H1 (cell line): ENCODE data around the gene GPC6. TPM values are rescaled to one million over a fixed set of nuclear protein-coding genes. Genes with fewer than 3 reads are reported as not detected.

Experiments used
- CTCF ChIA-PET: fragments of 300-600 bp; sonication (Branson Sonifier 250); formaldehyde crosslinking; loops from one replicate; lab custom pipeline; 2021; ENCODE audit not compliant: partially characterized antibody; lab: Charles Lee
- POLR2A ChIA-PET: fragments of 300-600 bp; sonication (Branson Sonifier 250); formaldehyde crosslinking; loops from one replicate; lab custom pipeline; 2021; ENCODE audit warnings: inconsistent platforms; ENCODE audit not compliant: partially characterized antibody; lab: Charles Lee
- DNase-seq, 2 experiments: peaks; one replicate each; pipeline versions ENCODE4 v3.0.0 to v3.0.0-alpha.2; 2010 to 2022; ENCODE audit warnings: low spot score in 2 of 2, low read depth in 1 of 2, mixed read lengths in 1 of 2
- FAIRE-seq: peaks from 2 replicates; lab custom pipeline; 2011; peaks lifted over from hg19 to GRCh38; lab: Jason Lieb, UNC
- H2AFZ ChIP-seq: 2 replicates; pipeline ENCODE4 v1.8.1; 2012; ENCODE audit warnings: low read length, inconsistent platforms
- H2AK5ac ChIP-seq: 2 replicates; pipeline ENCODE4 v1.6.1; 2013; ENCODE audit warnings: low read depth, low read length
- H2BK120ac ChIP-seq: replicated peaks from 2 replicates; pipeline ENCODE3; 2013; ENCODE audit warnings: low read depth, low read length, inconsistent platforms
- H2BK12ac ChIP-seq: 2 replicates; pipeline ENCODE4 v1.6.1; 2013; ENCODE audit warnings: low read depth, low read length
- H2BK15ac ChIP-seq: 2 replicates; pipeline ENCODE4 v1.6.1; 2013; ENCODE audit warnings: low read length
- H2BK20ac ChIP-seq: 2 replicates; pipeline ENCODE4 v1.6.1; 2013; ENCODE audit warnings: low read length
- H2BK5ac ChIP-seq: 2 replicates; pipeline ENCODE4 v1.6.1; 2013; ENCODE audit warnings: low read depth, low read length
- H3K14ac ChIP-seq: 2 replicates; pipeline ENCODE4 v1.6.1; 2013; ENCODE audit warnings: inconsistent platforms; ENCODE audit not compliant: insufficient read length
- H3K18ac ChIP-seq: 2 replicates; pipeline ENCODE4 v1.6.1; 2013; ENCODE audit warnings: low read length; ENCODE audit errors: extremely low read depth
- H3K23ac ChIP-seq: 2 replicates; pipeline ENCODE4 v1.6.1; 2013; ENCODE audit warnings: inconsistent platforms; ENCODE audit not compliant: insufficient read length
- H3K23me2 ChIP-seq: 2 replicates; pipeline ENCODE4 v1.6.1; 2013; ENCODE audit warnings: low read depth, low read length
- H3K27ac ChIP-seq: 2 replicates; pipeline ENCODE4 v1.6.1; 2011; ENCODE audit warnings: low read depth, low read length, inconsistent platforms
- H3K27me3 ChIP-seq, 4 experiments: replicated peaks in 1 of 4; 1 replicate in 1 of 4; 2 replicates in 3 of 4; pipeline versions ENCODE4 v1.6.1 to v1.8.1; 2011 to 2013; ENCODE audit warnings: low read length in 3 of 4, mild to moderate bottlenecking in 3 of 4, inconsistent platforms in 2 of 4, mixed read lengths in 2 of 4, moderate library complexity in 1 of 4; ENCODE audit not compliant: control insufficient read depth in 3 of 4, insufficient read depth in 3 of 4; ENCODE audit errors: extremely low read depth in 1 of 4
- H3K36me3 ChIP-seq, 4 experiments: 2 replicates each; pipeline versions ENCODE4 v1.6.1 to v1.8.1; 2011 to 2013; ENCODE audit warnings: mild to moderate bottlenecking in 4 of 4, low read length in 3 of 4, moderate library complexity in 2 of 4, control low read depth in 1 of 4, inconsistent platforms in 1 of 4; ENCODE audit not compliant: insufficient read depth in 4 of 4, control insufficient read depth in 2 of 4
- H3K4ac ChIP-seq: replicated peaks from 2 replicates; pipeline ENCODE3; 2013; ENCODE audit warnings: low read length, low read depth, mixed read lengths, inconsistent platforms; ENCODE audit not compliant: insufficient read length
- H3K4me1 ChIP-seq, 4 experiments: replicated peaks in 1 of 4; 1 replicate in 1 of 4; 2 replicates in 3 of 4; pipeline versions ENCODE4 v1.6.1 to v1.8.1; 2011 to 2013; ENCODE audit warnings: low read length in 3 of 4, inconsistent platforms in 2 of 4, mixed read lengths in 1 of 4; ENCODE audit not compliant: insufficient read depth in 4 of 4, control insufficient read depth in 3 of 4
- H3K4me2 ChIP-seq, 2 experiments: 2 replicates each; pipeline versions ENCODE4 v1.6.1 to v1.8.1; 2011 to 2013; ENCODE audit warnings: low read depth in 2 of 2, low read length in 2 of 2, control low read depth in 1 of 2, inconsistent platforms in 1 of 2, mild to moderate bottlenecking in 1 of 2; ENCODE audit not compliant: insufficient read depth in 1 of 2
- H3K4me3 ChIP-seq, 4 experiments: fragments of 200-600, 300-600 bp in 1 of 4; sonication (generic), shearing (Covaris generic), sonication (Bioruptor Twin) in 1 of 4; 2 replicates each; pipeline versions ENCODE4 v1.5.1 to v1.8.1; 2011 to 2016; ENCODE audit warnings: low read length in 4 of 4, low read depth in 3 of 4, control low read depth in 2 of 4, inconsistent platforms in 2 of 4, mild to moderate bottlenecking in 2 of 4, mixed read lengths in 1 of 4, moderate library complexity in 1 of 4; ENCODE audit not compliant: insufficient read depth in 2 of 4; ENCODE audit errors: extremely low read depth in 1 of 4
- H3K56ac ChIP-seq: replicated peaks from 2 replicates; pipeline ENCODE3; 2013; ENCODE audit warnings: low read depth, mild to moderate bottlenecking, mixed read lengths, low read length, inconsistent platforms; ENCODE audit not compliant: insufficient read length
- H3K79me1 ChIP-seq: 2 replicates; pipeline ENCODE4 v1.6.1; 2013; ENCODE audit warnings: low read depth, low read length, control low read depth
- H3K79me2 ChIP-seq, 2 experiments: 2 replicates each; pipeline versions ENCODE4 v1.6.1 to v1.8.1; 2012 to 2013; ENCODE audit warnings: low read length in 2 of 2, mild to moderate bottlenecking in 2 of 2, inconsistent platforms in 1 of 2; ENCODE audit not compliant: insufficient read depth in 2 of 2, control insufficient read depth in 1 of 2
- H3K9ac ChIP-seq, 4 experiments: replicated peaks in 1 of 4; 1 replicate in 1 of 4; 2 replicates in 3 of 4; pipeline versions ENCODE4 v1.6.1 to v1.8.1; 2011 to 2013; ENCODE audit warnings: low read depth in 3 of 4, low read length in 3 of 4, control low read depth in 2 of 4, mild to moderate bottlenecking in 2 of 4, moderate library complexity in 2 of 4, inconsistent platforms in 1 of 4; ENCODE audit errors: extremely low read depth in 1 of 4
- H3K9me3 ChIP-seq, 2 experiments: 2 replicates each; pipeline versions ENCODE4 v1.6.1 to v1.8.1; 2012 to 2013; ENCODE audit warnings: mild to moderate bottlenecking in 2 of 2, moderate library complexity in 2 of 2, control low read depth in 1 of 2, inconsistent platforms in 1 of 2, low read depth in 1 of 2, low read length in 1 of 2, mixed read lengths in 1 of 2; ENCODE audit not compliant: insufficient read depth in 2 of 2
- H4K20me1 ChIP-seq, 2 experiments: replicated peaks in 1 of 2; 2 replicates each; pipeline versions ENCODE3 to v1.8.1; 2011 to 2013; ENCODE audit warnings: inconsistent platforms in 2 of 2, low read length in 2 of 2, mild to moderate bottlenecking in 1 of 2; ENCODE audit not compliant: insufficient read depth in 2 of 2, control insufficient read depth in 1 of 2
- H4K5ac ChIP-seq: 2 replicates; pipeline ENCODE4 v1.6.1; 2013; ENCODE audit warnings: low read length, low read depth, mixed read lengths, inconsistent platforms; ENCODE audit not compliant: insufficient read length
- H4K8ac ChIP-seq: 2 replicates; pipeline ENCODE4 v1.8.0; 2013; ENCODE audit warnings: mild to moderate bottlenecking, moderate library complexity, low read length, inconsistent platforms; ENCODE audit not compliant: insufficient read depth; ENCODE audit errors: extremely low read depth
- H4K91ac ChIP-seq: replicated peaks from 2 replicates; pipeline ENCODE3; 2013; ENCODE audit warnings: low read length, mixed read lengths, inconsistent platforms; ENCODE audit not compliant: insufficient read length
- HDAC2 ChIP-seq, 2 experiments: fragments of 300-600 bp in 1 of 2; sonication (generic) in 1 of 2; IDR thresholded peaks; 2 replicates each; pipeline ENCODE4 v1.6.1; 2011 to 2012; ENCODE audit warnings: low read depth in 2 of 2, low read length in 2 of 2, mild to moderate bottlenecking in 2 of 2, moderate library complexity in 2 of 2, borderline replicate concordance in 1 of 2, inconsistent platforms in 1 of 2
- SIRT6 ChIP-seq: IDR thresholded peaks from one replicate; pipeline ENCODE4 v1.7.1; 2012; ENCODE audit warnings: low read length, inconsistent platforms
- TBP ChIP-seq: IDR thresholded peaks from 2 replicates; pipeline ENCODE4 v1.6.1; 2011; ENCODE audit warnings: low read depth, low read length, improper control_type of control experiment
- WGBS, 2 experiments: shearing (Covaris generic) in 1 of 2; methylation state at CpG; one replicate each; pipeline versions ENCODE4 v1.1.6 to v1.1.7; 2013 to 2015; ENCODE audit warnings: low lambda C conversion rate in 2 of 2, mixed read lengths in 2 of 2, inconsistent platforms in 1 of 2, low coverage in 1 of 2, missing lambda C conversion rate in 1 of 2; ENCODE audit not compliant: insufficient replicate concordance in 2 of 2, insufficient coverage in 1 of 2, insufficient read length in 1 of 2; ENCODE audit errors: extremely low coverage in 1 of 2, missing lambda C conversion rate in 1 of 2; 5-methylcytosine and 5-hydroxymethylcytosine counted together
- polyA plus RNA-seq, 7 experiments: library from polyadenylated mRNA; depleted of rRNA in 3 of 7; stranded (reverse) in 5 of 7; unstranded in 2 of 7; fragments of >200 nt in 5 of 7; fragments of 200-250 nt in 2 of 7; gene quantifications; 1 replicate in 5 of 7; 2 replicates in 1 of 7; 4 replicates in 1 of 7; pipeline versions ENCODE4 v1.2.1 to v1.2.3, GENCODE V29; 2011 to 2013; ENCODE audit warnings: missing spikeins in 2 of 7, mixed read lengths in 2 of 7
- total RNA-seq: library from RNA; stranded (reverse); fragmentation: NEBNext Ultra II Directional; extraction: Animal tissue kit (Norgen Biotek cat#: 25700); gene quantifications from 2 replicates; pipeline ENCODE4 v1.2.1, GENCODE V29; 2021

Gene GPC6
- total and polyA plus RNA-seq, 2 of the 8 experiments (the other 6 are each of a cell fraction or from before 2014, with no cell fraction given), result 5.4 to 12.0 TPM

- Histone ChIP-seq H3K9me3 (no peaks in the 10 kb centered on the region), H3K18ac (no peak overlapping the region), H3K4me1 (no peaks in the 10 kb centered on the region), H3K36me3 (no peaks in the 10 kb centered on the region; a peak in 1 of 8 replicates), H4K8ac (no peak overlapping the region), H4K91ac (no peak overlapping the region), H3K14ac (no peak overlapping the region), H2AFZ (no peak overlapping the region), H2BK20ac (no peak overlapping the region), H3K79me2 (no peaks in the 10 kb centered on the region), H4K20me1 (no peaks in the 10 kb centered on the region), H2BK120ac (no peak overlapping the region), H3K4me3 (no peak overlapping the region), H2BK15ac (no peak overlapping the region), H3K9ac (no peak overlapping the region), H2BK5ac (no peak overlapping the region), H4K5ac (no peak overlapping the region), H2AK5ac (no peak overlapping the region), H3K79me1 (no peaks in the 10 kb centered on the region; the same call in 1 of the 2 replicates), H3K23me2 (no peaks in the 10 kb centered on the region), H3K27ac (no peak overlapping the region), H3K56ac (no peak overlapping the region), H3K4ac (no peak overlapping the region), H2BK12ac (no peak overlapping the region), H3K23ac (no peak overlapping the region), H3K4me2 (no peak overlapping the region), H3K27me3 (no peaks in the 10 kb centered on the region)
- FAIRE-seq, result no peak
- CTCF ChIA-PET, result no interaction called here
- WGBS, 2 experiments, result 85% methylated on average over 1 of the region's 1 CpG; no CpG with 5 or more reads in 1 of the 2 experiments
- TF ChIP-seq HDAC2 (IDR thresholded peaks at IDR 0.05; ENCODE audit: borderline replicate concordance in 1 of 2, low read depth in 2 of 2, low read length in 2 of 2) (no peak), SIRT6 (no peak), TBP (no peak)
- DNase-seq, result no peak
- POLR2A ChIA-PET, result no interaction called here
Measured at GRCh38 chr13:94292323-94292640, 1065.7 kb downstream of the GPC6 start.
